Stimulated activated CD8-positive, alpha-beta memory T cell treated with anti-CD3 and anti-CD28 coated beads, Interleukin-7, amount 100 ng/mL, for 24 hours (primary cell): ENCODE results near the gene CRYGS.
"Not testable (repeated sequence)": the region's sequence is repeated elsewhere in the genome, so short reads cannot be mapped to it uniquely, and the experiment has no call there.

ENCODE experiments used
- DNase-seq: peaks from one replicate; pipeline ENCODE4 v3.0.0-alpha.2; 2020; ENCODE audit warnings: low read depth

The CRYGS gene

DNA sequence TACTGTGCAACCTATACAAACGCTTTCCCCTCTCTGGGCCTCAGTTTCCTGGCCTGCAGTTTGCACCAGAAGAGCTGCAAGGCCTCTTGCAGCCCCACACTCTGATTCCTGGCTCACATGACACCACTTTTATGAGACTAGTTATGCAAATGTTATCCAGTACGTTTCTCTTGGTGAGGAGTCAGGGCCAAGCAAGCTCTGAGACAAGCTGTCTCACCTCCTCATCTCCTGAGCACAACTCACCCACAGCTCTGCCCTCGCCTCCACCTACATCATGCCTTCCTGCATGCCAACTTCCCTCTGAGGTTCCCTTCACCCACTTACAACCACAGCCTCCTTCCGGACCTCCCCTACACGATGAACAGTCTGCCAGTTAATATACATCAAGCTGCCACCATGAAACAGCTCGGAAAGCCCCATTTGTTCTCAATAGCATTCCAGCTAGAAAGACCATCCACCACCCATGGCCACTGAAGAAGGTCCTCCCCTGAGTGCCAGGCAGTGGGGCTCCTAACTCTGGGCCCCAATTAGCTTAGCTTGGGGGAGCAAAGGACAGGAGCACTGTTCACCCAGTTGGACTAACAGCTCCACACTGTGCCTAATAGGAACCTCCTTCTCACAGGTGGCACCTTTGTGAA, 25.0 kb downstream of the CRYGS start:
- no peak for DNase-seq

- DNase-seq = no peak
These were observed 27.0 kb downstream of the CRYGS start for GRCh38 chr3:186517218-186517617.

DNA sequence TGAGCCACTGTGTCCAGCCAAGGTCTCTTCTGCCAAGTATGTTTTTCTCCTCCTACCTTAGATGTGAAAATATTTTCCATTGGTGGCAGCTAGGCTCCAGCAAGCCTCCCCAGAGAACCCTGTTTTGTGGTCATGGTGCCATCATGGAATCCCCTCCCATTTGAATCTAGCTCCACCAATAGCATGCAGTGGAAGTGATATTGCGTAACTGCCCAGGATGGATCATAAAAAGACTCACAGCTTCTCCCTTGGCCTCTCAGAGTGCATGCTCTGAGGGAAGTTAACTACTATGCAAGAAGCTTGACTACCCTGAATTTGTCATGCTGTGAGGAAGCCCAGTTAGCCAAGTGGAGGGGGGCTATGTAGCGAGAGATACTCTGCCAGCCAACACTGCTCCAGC, 27.5 kb downstream of the CRYGS start:
- DNase-seq = no peak

DNA sequence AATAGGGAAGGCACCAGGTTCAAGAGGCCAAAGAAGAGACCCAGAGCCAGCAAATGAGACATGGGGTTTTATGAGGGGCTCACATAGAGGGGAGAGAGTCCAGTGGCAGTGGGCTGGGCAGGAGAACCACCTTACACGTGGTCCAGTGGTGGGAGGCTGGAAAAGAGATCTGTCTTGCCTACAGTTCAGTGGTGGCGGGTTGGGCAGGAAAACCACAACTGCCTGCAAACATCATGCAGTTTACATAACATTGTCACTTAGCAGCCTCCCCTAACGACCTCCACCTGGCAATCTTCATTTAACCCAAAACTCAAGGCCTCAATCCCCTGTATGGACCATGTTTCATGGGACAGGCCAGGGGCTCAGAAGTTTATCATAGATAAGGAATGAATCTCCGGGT, 29.1 kb downstream of the CRYGS start:
- no peak for DNase-seq

GRCh38 chr3:186514296-186515002, 29.7 kb downstream of the CRYGS start:
- DNase-seq = no peak

GRCh38 chr3:186513386-186513785, 30.8 kb downstream of the CRYGS start:
- no peak for DNase-seq

GRCh38 chr3:186512570-186513302, 31.4 kb downstream of the CRYGS start:
- DNase-seq = no peak

- no peak for DNase-seq
These were observed 32.5 kb downstream of the CRYGS start for GRCh38 chr3:186511702-186512101.

- no peak for DNase-seq
These were observed 32.9 kb downstream of the CRYGS start for GRCh38 chr3:186511245-186511644.

DNA sequence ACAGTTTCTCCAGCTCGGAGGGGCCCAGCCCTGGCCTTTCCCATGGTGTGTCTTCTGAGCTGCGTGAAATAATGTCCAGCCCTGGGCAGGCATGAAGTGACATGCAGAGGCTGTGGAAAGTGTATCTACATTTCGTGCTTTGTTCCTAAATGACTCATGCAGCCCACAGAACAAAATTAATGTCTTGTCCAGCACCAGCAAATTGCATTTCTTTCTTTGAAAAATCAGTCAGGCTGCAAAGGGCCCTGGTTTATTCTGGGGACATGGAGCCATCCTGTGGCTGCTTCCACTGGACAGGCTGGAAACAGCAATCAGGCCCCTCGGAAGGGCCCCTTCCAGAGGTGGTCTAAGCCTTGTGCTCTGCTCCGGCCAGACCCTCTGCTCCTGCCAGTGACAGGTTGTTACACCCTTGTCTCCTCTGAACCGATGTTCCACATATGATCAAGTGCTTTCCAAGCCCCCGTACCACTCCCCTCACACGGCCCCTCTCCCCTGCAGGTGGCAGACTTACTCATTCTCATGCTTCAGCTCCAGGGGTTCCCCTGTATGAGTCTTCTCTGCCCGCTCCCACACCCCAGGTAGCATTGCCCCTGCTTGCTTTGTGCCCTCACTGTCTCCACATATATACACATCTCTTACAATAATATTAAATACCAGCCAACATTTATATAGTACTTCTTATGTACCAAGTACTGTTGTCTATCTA, 33.7 kb downstream of the CRYGS start:
- no peak for DNase-seq

DNA sequence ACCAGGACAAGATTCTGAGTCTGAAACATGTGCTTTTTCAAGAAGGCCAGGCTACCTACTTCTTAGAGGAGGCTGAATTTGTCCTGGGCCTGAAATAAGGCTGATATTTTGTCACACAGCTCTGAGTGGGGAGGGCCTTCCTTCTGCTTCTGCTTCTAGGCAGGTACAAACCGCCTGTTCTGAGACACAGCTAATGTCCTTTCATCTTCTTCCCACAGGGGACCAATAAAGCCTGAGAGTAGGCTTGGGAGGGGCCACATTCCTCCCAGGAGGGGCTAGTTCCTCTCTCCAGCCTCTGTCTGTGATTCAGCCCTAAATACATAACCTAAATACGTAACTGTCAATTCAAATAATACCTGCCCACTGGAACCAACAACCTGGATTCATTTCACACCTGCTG, 34.8 kb downstream of the CRYGS start:
- no peak for DNase-seq

- DNase-seq = no peak
These were observed 37.3 kb downstream of the CRYGS start for GRCh38 chr3:186506857-186507256.

DNA sequence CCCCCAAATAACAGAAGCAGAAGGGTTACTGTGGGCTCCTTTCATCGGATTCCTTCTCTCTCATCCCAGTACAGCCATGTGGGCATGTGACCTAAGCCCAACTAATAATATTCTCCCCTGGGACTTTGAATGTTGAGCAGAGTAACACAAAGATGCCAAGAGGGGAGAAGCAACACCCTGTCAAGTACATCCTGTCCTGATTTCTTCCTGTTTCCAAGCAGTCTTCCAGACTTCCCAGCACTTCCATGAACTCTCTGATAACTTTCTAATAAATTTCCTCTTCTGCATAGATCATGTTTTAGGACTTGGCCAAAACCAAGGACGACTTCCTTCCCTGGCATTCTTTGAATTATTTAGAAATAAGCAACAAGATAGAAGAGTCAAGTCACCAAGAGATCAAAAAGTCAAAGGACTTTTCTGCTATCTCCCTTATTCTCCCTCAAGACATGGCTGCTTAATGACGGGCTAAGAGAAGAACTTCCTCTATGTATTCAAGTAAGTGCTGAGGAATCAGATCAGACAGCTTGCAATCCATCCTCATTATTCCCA, 37.9 kb downstream of the CRYGS start:
- no peak for DNase-seq

GRCh38 chr3:186502966-186503712, 41.0 kb downstream of the CRYGS start:
- no peak for DNase-seq

DNA sequence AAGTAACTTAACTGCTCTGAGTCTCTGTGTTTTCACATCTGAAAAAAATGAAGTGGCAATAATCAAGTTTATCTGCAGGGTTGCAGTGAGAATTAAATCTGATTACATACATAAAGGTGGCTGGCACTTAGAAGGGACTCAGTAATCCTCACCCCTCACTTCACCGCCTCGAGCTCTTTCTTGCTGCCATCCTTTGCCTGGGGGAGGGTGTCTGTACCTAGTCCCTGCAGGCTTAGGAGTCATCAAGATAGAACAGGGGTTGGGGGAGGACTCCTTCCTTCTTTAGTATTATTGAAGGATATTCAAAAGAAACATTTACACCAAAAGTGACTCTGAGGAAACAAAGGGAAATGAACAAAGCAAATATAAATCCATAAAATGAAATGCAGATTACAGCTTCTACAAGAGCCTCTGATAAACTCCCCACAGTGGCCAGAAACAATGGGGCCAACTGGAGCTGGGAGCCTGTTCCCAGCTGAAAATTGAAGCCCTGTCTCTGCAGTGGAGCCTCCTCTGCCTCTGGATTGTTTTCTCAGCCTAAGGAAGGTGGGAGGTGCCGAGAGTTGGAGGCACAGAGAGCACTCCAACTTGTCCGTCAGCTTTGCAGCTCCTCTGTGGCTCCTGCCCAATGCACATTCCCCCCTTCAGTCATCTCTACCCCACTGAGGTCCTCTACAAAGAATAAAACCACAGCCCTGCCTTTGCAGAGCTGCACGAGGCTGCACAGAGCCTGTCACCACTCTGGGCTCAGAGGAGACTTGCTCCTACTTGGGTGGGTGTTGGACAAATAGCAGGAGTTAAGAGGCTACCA, 41.8 kb downstream of the CRYGS start:
- DNase-seq = no peak

- not testable (repeated sequence) for DNase-seq
These were observed 44.2 kb downstream of the CRYGS start for GRCh38 chr3:186499949-186500348.

DNA sequence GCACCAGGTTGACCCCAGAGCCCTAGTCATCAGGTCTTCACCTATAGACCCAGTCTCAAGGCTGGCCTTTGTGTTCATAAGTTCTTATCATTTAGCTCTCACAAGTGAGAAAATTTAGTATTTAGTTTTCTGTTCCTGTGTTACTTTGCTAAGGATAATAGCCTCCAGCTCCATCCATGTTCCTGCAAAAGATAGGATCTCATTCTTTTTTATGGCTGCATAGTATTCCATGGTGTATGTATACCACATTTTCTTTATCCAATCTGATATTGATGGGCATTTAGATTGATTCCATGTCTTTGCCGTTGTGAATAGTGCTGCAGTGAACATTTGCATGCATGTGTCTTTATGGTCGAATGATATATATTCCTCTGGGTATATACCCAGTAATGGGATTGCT, 46.2 kb downstream of the CRYGS start:
- DNase-seq = not testable (repeated sequence)

DNA sequence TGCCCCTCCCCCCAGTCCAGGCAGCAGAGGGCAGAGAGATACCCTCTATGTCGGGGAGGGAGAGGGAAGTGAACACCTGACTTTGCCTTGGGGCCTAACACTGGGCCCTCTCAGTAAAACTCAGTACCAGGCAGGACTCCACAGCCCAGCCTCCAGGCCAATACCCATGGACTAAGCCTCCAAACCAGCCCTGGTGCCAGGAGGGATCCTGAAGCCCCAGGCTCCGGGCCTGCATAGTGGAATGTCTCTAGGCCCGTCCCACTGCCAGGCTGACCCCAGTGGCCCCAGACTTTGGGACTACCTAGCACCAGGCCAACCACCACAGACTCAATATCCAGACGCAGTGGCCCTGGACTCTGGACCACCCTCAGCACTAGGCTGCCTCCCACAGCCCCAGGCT, 46.6 kb downstream of the CRYGS start:
- DNase-seq = no peak

GRCh38 chr3:186496635-186497034, 47.5 kb downstream of the CRYGS start:
- no peak for DNase-seq

DNA sequence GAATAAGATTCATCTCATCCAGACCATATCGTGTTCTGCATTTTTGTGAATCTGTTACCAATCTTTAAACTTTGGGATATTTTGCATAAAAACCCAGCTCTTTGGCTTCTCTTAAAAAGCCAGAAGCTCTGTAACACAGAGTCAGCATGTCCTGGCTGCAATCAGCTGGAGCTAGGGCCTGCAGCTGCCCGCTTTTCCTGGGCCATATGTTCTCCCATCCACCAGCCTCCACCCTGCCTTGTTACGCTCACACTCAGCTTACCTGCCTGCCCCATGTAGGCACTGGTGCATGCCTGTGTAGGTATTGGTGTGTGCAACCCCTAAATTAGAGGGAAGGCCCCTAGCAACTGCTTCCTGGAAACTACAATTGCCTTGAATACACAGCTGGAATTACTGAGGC, 48.2 kb downstream of the CRYGS start:
- DNase-seq = no peak
